Measurements from ENCODE around the gene ERI2.
"Not testable (repeated sequence)": the region's sequence is repeated elsewhere in the genome, so short reads cannot be mapped to it uniquely, and the experiment has no call there.

ERI2 gene

DNA sequence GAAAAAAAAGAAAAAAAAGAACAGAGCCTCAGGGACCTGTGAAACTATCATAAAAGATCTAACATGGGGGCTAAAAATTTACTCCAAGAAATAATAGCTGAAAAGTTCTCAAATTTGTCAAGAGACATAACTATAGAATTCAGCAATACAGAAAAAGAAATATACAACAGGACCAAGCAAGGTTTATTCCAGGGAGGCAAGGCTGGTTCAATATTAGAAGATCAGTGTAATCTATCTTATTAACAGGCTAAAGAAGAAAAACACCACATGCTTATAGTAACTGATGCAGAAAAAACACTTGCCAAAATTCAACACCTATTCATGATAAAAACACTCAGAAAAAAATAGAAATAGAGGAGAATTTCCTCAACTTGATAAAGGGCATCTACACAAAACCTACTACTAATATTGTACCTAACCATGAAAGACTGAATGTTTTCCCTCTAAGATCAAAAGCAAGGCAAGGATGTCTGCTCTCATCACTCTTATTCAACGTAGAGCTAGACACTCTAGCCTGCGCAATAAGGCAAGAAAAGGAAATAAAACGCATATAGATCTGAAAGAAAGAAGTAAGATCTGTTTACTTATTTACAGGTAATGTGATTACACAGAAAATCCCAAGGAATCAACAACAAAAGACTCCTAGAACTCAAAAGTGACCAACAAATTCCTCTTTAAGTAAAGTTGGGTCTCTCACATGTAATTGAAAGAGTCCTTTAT lies 43.7 kb downstream of the ERI2 start:
- no peak for DNase-seq

DNA sequence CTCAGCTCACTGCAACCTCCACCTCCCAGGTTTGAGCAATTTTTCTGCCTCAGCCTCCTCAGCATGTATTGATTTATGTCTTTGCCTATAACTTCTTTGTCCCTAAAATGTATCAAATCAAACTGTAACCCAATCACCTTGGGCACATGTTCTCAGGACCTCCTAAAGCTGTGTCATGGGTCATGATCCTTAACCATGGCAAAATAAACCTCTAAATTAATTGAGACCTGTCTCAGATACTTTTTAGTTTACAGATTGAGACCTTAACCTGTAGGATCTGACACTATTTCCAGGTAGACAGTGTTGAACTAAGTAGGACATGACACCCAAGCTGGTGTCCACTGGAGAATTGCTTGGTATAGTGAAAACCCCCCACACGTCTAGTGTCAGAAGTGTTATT lies 45.1 kb downstream of the ERI2 start:
- no peak for DNase-seq

DNA sequence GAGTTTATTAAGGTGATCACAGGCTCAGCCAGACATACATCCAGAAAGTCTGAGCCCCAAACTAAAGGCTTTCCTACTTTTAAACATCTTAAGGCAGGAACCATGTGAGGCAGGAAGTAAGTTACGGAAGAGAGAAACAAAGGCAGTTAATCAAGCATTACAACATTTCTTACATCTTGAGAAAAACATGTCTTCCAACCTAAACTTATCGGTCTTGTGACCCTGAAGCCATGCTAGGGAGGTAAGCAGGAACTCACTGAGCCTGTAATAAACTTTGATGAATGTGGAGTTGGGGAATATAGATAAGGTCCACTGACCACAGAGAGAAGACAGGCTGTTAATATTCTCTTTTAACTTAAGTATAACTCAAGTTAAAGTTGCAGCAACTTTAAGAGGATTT lies 45.9 kb downstream of the ERI2 start:
- DNase-seq, result no peak

DNA sequence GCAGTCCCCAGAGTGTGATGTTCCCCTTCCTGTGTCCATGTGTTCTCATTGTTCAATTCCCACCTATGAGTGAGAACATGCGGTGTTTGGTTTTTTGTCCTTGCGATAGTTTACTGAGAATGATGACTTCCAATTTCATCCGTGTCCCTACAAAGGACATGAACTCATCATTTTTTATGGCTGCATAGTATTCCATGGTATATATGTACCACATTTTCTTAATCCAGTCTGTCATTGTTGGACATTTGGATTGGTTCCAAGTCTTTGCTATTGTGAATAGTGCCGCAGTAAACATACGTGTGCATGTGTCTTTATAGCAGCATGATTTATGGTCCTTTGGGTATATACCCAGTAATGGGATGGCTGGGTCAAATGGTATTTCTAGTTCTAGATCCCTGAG lies 50.5 kb downstream of the ERI2 start:
- DNase-seq, result not testable (repeated sequence)

DNA sequence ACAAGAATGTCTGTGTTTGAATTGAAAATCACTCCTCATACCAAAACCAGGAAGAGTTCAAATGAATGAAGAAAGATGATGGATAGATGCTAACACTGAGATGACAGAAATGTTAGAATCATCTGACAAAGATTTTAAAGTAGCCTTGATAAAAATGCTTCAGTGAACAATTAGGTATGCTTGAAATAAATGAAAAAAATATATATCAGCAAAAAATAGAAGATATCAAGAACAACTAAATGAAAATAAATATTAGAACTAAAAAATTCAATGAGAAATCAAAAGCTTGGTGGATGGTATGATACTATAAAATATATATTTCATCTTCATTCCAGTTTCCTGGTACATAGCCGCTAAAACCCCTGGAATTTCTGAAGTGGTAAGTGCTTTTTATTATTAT lies 51.0 kb downstream of the ERI2 start:
- DNase-seq, result no peak

DNA sequence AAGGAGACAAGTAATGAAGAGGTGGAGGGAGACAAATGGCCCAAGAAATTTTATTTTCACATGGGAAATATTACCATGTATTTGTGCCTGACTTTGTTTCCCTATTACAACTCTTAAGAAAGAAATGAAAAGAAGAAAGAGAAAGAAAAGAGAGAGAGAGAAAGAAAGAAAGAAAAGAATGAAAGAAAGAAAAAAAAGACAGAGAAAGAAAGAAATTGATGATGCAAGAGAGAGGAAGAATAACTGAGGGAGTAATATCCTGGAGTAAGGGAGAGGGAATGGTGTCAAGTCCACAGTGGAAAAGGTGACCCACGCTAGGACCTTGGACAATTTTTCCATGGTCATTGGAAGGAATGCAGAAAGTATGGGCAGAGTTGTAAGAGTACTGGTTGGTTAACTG lies 52.5 kb downstream of the ERI2 start:
- DNase-seq, result no peak

DNA sequence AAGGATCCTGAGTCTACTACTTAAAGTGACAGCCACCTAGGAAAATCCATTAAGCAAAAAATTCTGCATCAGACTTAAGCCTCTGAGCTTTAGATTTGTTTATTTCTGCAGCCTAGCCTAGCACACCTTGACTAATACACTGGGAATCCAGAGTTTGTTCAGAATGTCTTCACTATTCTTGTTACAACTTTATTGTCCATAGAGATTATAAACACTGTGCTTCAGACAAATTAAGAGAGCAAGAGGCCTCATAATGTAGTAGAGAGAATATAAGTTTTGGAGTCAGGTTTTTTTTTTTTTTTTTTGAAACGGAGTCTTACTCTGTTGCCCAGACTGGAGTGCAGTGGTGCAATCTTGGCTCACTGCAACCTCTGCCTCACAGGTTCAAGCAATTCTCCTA lies 55.7 kb downstream of the ERI2 start:
- no peak for DNase-seq

DNA sequence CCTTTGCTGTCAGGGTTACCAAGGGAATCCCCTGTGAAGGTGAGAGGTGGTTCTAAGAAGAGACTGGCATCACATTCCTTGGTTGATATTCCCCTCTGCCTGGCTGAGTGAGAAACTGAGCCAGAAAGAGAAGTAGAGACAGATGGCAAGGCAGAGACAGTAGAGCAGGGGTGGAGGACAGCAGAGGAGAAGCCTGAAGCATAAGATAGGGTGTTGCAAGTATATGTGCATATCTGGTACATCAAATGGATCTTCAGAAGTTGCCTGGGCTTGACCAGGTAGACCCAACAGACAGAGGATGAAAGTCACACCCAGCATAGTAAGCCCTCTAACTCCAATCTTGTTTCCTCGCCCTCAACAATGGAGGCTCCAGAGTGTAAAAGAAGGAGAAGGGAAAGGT lies 56.8 kb downstream of the ERI2 start:
- DNase-seq, result no peak

DNA sequence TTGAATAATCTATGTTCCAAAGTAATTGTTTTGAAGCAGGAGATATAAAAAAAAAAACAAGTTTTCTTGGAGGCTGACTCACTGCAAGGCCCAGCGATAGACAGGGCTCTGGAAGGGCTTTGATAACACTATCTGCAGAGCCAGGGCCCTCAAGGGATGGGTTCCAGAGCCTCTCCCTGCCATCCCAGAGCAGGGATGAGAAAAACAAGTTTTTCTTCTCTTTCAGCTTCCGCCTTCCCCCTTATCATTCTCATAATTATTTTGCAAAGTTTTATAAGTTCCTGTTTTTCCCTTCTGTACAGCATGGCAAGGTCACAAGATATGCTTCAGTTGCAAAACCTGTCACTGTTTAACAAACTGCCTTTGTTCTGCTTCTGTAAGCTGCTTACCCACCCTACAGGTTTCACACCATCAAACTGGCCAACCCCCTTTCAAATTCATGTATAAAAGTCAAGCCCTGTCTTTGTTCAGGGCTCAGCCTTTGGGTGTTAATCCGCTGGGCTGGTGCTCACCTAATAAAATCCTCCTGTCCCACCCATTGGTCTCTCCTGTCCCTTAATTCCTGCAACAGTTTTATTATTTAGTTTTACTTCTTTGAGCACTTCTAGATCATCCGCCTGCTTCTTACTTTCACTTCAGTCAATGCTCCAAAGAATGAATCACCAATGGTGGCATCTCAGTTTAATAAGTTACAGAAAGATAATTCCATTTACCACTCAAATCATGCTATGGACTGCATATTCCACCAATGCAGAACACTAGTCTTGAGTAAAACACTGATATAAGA lies 59.0 kb downstream of the ERI2 start:
- DNase-seq, result no peak

DNA sequence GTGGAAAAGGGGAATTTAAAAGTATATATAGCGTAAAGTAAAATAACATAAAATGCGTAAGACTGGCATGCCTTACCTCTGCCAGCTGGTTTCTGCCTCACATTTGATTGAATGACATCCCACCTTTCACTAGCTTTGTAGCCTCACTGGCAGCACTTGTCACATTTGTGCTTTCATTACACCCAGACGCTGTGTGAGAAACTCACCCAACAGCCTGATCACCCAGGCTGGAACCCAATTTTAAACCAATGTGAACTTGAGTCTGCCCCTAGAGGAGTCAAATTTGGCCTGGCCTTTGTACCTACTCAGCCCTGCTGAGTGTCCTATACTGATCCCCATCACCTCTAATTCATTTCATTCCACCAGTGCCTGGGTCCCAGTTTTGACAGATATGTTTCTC lies 59.8 kb downstream of the ERI2 start:
- no peak for DNase-seq
